Fibroblast of villous mesenchyme (primary cell): Measurements from ENCODE around the gene ZNF618. TPM values are rescaled to one million over a fixed set of nuclear protein-coding genes. Genes with fewer than 3 reads are reported as not detected.

Experiments used
- DNase-seq: peaks from one replicate; pipeline ENCODE4 v3.0.0-alpha.2; 2010; ENCODE audit warnings: low read depth
- H3K4me3 ChIP-seq: 2 replicates; pipeline ENCODE4 v1.5.1; 2011; ENCODE audit warnings: low read depth, mild to moderate bottlenecking, low read length
- total RNA-seq: library from RNA; depleted of rRNA; stranded (reverse); fragments of >200 nt; gene quantifications from 2 replicates; pipeline ENCODE4 v1.2.3, GENCODE V29; 2012
- TF ChIP-seq, protein P1 (sequence below): IDR thresholded peaks from 2 replicates; pipeline ENCODE4 v1.5.1; 2012; ENCODE audit warnings: low read depth, mild to moderate bottlenecking, low read length; ENCODE audit not compliant: insufficient read depth

ZNF618 gene
- total RNA-seq, 1 donor = 12.5 TPM

DNA sequence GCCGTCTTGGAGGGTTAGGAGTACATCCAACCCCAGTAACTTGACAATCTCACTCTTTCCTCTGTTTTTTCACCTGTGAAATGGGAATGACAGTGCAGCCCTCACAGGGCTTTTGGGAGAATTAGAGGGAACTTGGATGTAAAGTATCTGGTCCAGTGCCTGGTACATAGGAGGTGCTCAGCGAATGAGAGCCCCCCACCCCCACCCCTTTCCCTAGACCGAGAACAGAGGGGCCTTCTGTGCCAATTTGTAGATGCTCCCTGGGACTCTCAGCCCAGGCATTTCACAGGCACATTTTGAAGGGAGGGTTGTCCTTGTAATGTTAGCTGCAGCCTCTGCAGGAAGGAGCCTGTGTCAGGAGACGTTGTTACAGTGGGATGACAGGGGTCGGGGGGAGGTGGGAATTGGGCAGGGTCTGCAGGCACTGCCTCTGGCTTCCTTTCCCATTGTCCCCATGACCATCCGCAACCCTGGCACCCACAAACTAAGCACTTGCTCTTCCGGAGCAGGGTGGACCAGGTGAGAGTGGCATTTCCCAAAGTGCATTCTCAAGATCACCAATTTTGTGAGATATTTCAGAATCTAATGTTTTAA is 155.0 kb downstream of the ZNF618 start:
- DNase-seq = no peak
- H3K4me3 ChIP-seq = no peak overlapping the region
- TF ChIP-seq, protein P1, sequence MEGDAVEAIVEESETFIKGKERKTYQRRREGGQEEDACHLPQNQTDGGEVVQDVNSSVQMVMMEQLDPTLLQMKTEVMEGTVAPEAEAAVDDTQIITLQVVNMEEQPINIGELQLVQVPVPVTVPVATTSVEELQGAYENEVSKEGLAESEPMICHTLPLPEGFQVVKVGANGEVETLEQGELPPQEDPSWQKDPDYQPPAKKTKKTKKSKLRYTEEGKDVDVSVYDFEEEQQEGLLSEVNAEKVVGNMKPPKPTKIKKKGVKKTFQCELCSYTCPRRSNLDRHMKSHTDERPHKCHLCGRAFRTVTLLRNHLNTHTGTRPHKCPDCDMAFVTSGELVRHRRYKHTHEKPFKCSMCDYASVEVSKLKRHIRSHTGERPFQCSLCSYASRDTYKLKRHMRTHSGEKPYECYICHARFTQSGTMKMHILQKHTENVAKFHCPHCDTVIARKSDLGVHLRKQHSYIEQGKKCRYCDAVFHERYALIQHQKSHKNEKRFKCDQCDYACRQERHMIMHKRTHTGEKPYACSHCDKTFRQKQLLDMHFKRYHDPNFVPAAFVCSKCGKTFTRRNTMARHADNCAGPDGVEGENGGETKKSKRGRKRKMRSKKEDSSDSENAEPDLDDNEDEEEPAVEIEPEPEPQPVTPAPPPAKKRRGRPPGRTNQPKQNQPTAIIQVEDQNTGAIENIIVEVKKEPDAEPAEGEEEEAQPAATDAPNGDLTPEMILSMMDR = no peak

- no peak for DNase-seq
- TF ChIP-seq, protein P1 = no peak
- no peak overlapping the region for H3K4me3 ChIP-seq
These were observed 156.1 kb downstream of the ZNF618 start for GRCh38 chr9:114031948-114032840.

- DNase-seq = peak; percentile 16
- TF ChIP-seq, protein P1 = peak; percentile 50
- H3K4me3 ChIP-seq = no peak overlapping the region
These were observed 157.4 kb downstream of the ZNF618 start for GRCh38 chr9:114033397-114034103.

GRCh38 chr9:114034196-114034595 is 158.1 kb downstream of the ZNF618 start:
- TF ChIP-seq, protein P1 = no peak
- DNase-seq = no peak
- no peak overlapping the region for H3K4me3 ChIP-seq

- TF ChIP-seq, protein P1 = no peak
- DNase-seq = no peak
- H3K4me3 ChIP-seq = no peak overlapping the region
These were observed 158.6 kb downstream of the ZNF618 start for GRCh38 chr9:114034661-114035062.

DNA sequence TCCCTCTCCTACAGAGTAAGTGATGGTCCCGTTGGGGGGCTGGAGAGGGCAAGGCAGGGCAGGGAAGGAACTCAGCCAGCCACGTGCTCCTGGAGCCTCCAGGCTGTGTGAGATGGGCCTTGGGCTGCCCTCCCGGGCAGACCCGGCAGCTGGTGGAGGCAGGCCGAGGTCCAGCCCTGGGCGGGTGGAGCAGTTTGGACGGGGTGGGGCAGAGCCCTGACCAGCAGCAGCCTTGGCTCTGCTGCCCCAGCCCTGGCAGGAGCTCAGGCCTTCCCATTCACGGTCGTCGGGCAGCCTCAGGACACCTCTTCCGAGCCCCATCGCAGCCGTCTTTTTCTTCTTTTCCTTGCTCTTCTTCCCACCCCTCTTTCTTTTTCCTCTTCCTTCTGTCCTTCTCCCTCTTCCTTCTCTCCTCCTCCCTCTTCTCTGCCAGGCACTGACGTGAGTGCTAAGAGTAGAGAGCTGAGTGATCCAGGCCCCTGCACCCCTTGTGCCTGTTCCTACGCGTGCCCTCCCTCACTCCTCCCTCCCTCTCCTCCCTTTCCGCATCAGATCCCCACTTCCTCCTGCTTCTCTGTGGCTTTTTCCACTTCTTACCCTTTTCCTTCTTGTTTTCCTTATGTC is 159.2 kb downstream of the ZNF618 start:
- TF ChIP-seq, protein P1 = no peak
- H3K4me3 ChIP-seq = no peak overlapping the region
- no peak for DNase-seq
